NCI-H187 treated with DMSO at 0.1 percent for 48 hours (cell line): ENCODE measurements around the gene NELL1.

Experiments used
- DNase-seq: peaks from one replicate; lab custom pipeline; 2025; lab: John Stamatoyannopoulos, UW

Gene NELL1

DNA sequence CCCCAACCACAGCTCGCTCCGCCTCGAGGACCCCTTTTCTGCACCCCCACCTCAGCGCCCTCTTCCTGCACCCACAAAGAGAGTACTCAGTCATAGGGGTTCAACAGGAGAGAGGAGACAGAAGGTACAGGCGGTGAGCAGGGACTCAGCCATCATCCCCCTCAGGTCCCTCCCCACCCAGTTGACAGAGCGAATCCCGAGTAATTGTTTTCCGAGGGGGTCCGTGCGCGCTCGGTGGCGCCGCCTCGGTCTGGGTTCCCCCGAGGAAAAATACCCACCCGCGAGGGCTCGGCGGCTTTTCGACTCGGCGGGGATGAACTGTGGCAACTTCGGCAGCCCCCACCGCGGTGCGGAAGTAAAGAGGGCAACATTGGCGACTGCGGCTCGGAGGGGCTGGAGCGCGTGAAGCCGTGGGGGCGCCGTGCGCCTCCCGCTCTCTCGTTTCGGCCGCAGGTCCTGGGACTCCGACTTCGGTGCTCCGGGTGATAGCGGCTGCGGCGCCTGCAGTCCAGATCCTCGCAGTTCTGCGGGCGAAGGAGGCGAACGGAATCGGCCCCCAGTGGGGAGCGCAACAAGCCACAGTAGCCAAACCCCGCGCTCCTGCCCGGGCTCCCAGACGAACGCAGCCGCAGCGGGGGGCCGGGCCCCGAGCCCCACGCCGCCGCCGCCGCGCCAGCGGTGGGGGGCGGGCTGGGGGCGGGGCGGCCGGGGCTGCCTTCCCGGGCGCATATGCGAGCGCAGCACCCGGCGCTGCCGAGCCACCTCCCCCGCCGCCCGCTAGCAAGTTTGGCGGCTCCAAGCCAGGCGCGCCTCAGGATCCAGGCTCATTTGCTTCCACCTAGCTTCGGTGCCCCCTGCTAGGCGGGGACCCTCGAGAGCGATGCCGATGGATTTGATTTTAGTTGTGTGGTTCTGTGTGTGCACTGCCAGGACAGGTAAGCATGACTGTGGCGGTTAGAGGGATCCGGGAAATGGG lies at the start of gene NELL1:
NELL1 (plus strand) TSS at position 743 of the 976 bp plus-strand sequence.
- DNase-seq = no peak

GRCh38 chr11:20620988-20621387 lies 48.4 kb upstream of the NELL1 start:
- DNase-seq = no peak

DNA sequence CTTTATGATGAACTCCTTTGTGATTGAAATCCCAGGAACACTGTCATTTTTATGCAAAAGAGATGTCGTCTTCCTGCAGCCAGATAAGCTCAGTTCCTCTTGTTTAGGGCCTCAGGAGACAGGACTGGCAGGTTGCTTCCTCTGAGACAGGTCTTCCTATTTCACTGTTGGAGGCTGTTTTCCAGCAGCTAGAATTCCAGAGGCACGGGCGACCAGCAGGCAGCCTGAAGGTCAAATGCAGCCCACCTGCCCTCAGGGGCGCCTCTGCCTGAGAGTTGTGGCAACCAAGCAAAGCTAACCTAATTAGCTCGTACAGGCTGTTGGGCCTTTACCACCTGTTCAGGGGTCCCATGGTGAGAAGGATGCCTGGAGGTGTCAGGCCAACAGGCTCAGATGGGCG lies 47.7 kb upstream of the NELL1 start:
- DNase-seq = no peak

- DNase-seq = no peak
Observed at GRCh38 chr11:20623252-20623651, 46.1 kb upstream of the NELL1 start.

DNA sequence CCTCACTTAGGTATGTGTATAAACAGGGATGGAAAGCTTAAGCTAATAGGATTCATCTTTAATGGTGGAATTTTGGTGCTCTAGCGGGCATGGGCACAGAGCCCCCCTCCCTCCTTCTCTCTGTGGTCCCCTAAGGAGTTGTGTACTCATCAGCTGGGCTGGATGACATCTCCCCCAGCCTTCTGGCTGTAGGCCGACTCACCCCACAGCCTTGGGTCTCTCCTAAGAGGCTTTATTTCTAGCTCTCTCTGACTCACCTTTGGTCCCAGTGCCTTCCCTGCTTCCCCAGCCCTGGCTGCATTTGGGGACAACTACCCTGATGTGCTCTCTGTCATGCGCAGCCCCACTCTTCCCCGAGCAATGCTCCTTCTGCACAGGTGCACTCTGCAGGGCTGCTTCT lies 43.1 kb upstream of the NELL1 start:
- no peak for DNase-seq

- no peak for DNase-seq
Observed at GRCh38 chr11:20627026-20627425, 42.4 kb upstream of the NELL1 start.

GRCh38 chr11:20627701-20628100 lies 41.7 kb upstream of the NELL1 start:
- no peak for DNase-seq

GRCh38 chr11:20631519-20632168 lies 37.7 kb upstream of the NELL1 start:
- DNase-seq = no peak

- DNase-seq = no peak
Observed at GRCh38 chr11:20632169-20632532, 37.2 kb upstream of the NELL1 start.

- DNase-seq = no peak
Observed at GRCh38 chr11:20634044-20634443, 35.3 kb upstream of the NELL1 start.

- DNase-seq = no peak
Observed at GRCh38 chr11:20634781-20635180, 34.6 kb upstream of the NELL1 start.

DNA sequence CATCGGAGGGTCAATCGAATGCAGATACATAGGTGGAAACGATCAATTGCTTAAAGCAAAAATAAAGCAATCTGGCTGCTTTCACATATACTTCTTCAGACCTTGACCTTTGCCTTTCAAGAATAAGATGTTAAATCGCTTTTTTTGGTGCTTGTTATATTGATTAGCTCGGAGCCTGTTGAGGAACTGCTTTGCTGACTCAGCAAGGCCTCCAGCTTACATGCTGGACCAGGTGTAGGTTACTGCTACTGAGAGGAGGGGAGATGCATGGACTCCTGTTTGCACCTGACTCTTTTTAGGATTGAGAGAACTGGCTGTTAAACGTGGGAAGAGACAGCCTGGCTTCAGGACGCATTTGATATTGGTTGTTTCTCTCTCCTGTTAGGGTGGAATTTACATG lies 31.3 kb upstream of the NELL1 start:
- DNase-seq = no peak

GRCh38 chr11:20639688-20640087 lies 29.7 kb upstream of the NELL1 start:
- no peak for DNase-seq

DNA sequence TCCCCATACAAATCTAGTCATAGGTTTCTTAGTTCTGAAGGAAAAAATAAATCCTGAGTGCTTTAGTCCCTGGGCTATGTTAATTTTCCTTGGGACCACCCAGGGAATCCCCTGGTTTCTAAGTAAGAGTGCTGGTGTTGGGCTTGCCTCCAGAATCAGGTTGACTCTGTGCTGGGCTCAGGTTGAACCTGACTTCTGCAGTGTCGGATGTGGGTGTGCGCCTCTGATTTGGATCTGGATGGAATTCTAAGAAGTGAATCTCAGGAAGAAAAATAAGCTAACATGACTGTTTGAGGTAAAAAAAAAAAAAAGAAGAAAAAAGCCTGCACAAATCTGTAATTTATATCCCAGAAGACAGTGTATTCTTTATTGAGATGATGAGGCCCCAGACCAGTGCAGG lies 29.0 kb upstream of the NELL1 start:
- no peak for DNase-seq

- no peak for DNase-seq
Observed at GRCh38 chr11:20644360-20644759, 25.0 kb upstream of the NELL1 start.

- DNase-seq = no peak
Observed at GRCh38 chr11:20647976-20648565, 21.3 kb upstream of the NELL1 start.

GRCh38 chr11:20652150-20652806 lies 17.1 kb upstream of the NELL1 start:
- no peak for DNase-seq

- DNase-seq = no peak
Observed at GRCh38 chr11:20654038-20654437, 15.3 kb upstream of the NELL1 start.

GRCh38 chr11:20656901-20657300 lies 12.5 kb upstream of the NELL1 start:
- DNase-seq = no peak

- no peak for DNase-seq
Observed at GRCh38 chr11:20658135-20658534, 11.3 kb upstream of the NELL1 start.

DNA sequence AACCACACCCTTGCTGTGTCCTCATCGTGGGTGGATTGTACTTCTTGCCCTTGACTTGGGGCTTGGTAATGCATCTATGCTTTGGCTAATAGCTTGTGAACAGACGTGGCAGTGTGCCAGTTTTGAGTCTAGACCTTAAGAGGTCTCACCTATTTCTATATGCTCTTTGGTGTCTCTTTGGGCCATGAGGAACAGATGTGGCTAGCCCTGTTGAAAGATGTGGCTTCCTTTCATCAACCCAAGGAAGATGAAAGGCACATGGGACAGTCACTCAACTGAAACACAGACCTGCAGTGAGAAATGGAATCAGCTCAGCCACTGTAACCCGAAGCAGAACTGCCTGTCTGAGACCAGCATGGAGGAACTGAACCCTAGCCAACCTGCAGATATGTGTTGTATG lies 7.9 kb upstream of the NELL1 start:
- DNase-seq = no peak

DNA sequence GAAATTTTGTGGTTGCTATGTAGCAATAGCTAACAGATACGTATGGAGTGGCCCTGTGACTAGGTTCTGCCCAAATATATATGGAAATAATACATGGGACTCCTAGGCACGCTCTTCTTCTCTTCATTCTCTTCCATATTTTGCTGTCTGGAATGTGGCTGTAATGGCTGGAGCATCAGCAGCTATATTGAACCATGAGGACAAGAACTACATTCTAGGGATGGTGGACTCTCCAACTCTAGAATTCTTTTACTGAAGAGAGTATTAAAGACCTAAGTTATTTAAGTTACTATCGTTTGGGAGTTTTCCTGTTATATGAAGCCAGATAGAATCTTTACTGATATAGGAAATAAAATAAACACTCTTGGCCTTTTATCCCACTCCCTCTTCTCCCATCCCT lies 7.5 kb upstream of the NELL1 start:
- DNase-seq = no peak
